ENCODE measurements around the gene ADTRP. TPM values are rescaled to one million over a fixed set of nuclear protein-coding genes. Genes with fewer than 3 reads are reported as not detected.

The ADTRP gene
- total RNA-seq, 1 experiment from 2014 or later = 0.50 TPM

GRCh38 chr6:11729076-11729475 lies 49.5 kb downstream of the ADTRP start:
- DNase-seq (ENCODE audit: low spot score) = no peak
- no peak overlapping the region for H3K4me3 Mint-ChIP-seq
- ChIA-PET CTCF (no interaction called here), POLR2A (no interaction called here)
- H3K36me3 Mint-ChIP-seq = no peaks in the 10 kb centered on the region
- no peak for ATAC-seq
- no peak overlapping the region for H3K27ac Mint-ChIP-seq
- peaks cover 6% of the 10 kb centered on the region; the same call in 1 of the 2 replicates for H3K4me1 Mint-ChIP-seq
- no peak for TF ChIP-seq ZNF232 (CRISPR knock-in tag; IDR thresholded peaks at IDR 0.05)
- TF ChIP-seq CTCF (IDR thresholded peaks at IDR 0.05) = no peak
- TF ChIP-seq, protein P1, sequence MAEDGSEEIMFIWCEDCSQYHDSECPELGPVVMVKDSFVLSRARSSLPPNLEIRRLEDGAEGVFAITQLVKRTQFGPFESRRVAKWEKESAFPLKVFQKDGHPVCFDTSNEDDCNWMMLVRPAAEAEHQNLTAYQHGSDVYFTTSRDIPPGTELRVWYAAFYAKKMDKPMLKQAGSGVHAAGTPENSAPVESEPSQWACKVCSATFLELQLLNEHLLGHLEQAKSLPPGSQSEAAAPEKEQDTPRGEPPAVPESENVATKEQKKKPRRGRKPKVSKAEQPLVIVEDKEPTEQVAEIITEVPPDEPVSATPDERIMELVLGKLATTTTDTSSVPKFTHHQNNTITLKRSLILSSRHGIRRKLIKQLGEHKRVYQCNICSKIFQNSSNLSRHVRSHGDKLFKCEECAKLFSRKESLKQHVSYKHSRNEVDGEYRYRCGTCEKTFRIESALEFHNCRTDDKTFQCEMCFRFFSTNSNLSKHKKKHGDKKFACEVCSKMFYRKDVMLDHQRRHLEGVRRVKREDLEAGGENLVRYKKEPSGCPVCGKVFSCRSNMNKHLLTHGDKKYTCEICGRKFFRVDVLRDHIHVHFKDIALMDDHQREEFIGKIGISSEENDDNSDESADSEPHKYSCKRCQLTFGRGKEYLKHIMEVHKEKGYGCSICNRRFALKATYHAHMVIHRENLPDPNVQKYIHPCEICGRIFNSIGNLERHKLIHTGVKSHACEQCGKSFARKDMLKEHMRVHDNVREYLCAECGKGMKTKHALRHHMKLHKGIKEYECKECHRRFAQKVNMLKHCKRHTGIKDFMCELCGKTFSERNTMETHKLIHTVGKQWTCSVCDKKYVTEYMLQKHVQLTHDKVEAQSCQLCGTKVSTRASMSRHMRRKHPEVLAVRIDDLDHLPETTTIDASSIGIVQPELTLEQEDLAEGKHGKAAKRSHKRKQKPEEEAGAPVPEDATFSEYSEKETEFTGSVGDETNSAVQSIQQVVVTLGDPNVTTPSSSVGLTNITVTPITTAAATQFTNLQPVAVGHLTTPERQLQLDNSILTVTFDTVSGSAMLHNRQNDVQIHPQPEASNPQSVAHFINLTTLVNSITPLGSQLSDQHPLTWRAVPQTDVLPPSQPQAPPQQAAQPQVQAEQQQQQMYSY (CRISPR knock-in tag; IDR thresholded peaks at IDR 0.05) = no peak
- TF ChIP-seq NFE2L1 (CRISPR knock-in tag; IDR thresholded peaks at IDR 0.05) = no peak
- no peak for TF ChIP-seq TEAD1 (CRISPR knock-in tag; IDR thresholded peaks at IDR 0.05)
- TF ChIP-seq, protein P2, sequence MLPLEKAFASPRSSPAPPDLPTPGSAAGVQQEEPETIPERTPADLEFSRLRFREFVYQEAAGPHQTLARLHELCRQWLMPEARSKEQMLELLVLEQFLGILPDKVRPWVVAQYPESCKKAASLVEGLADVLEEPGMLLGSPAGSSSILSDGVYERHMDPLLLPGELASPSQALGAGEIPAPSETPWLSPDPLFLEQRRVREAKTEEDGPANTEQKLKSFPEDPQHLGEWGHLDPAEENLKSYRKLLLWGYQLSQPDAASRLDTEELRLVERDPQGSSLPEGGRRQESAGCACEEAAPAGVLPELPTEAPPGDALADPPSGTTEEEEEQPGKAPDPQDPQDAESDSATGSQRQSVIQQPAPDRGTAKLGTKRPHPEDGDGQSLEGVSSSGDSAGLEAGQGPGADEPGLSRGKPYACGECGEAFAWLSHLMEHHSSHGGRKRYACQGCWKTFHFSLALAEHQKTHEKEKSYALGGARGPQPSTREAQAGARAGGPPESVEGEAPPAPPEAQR (CRISPR knock-in tag; IDR thresholded peaks at IDR 0.05) = no peak
- no peak for TF ChIP-seq ATF1 (CRISPR knock-in tag; IDR thresholded peaks at IDR 0.05)
- no peak for TF ChIP-seq ERG (CRISPR knock-in tag; IDR thresholded peaks at IDR 0.05)
- TF ChIP-seq GABPB1 (CRISPR knock-in tag; IDR thresholded peaks at IDR 0.05) = no peak
- TF ChIP-seq FOXK1 (CRISPR knock-in tag; IDR thresholded peaks at IDR 0.05) = no peak
- no peak for TF ChIP-seq NFYB (CRISPR knock-in tag; conservative IDR thresholded peaks at IDR 0.05; ENCODE audit: low read depth)
- peaks cover 13% of the 10 kb centered on the region for H3K9me3 Mint-ChIP-seq
- no peaks in the 10 kb centered on the region for H3K27me3 Mint-ChIP-seq (ENCODE audit: low read depth)

GRCh38 chr6:11727998-11728961 lies 50.3 kb downstream of the ADTRP start:
- H3K9me3 Mint-ChIP-seq = peaks cover 13% of the 10 kb centered on the region
- H3K27me3 Mint-ChIP-seq (ENCODE audit: low read depth) = no peaks in the 10 kb centered on the region
- H3K4me1 Mint-ChIP-seq = peaks cover 6% of the 10 kb centered on the region; the same call in 1 of the 2 replicates
- H3K36me3 Mint-ChIP-seq = no peaks in the 10 kb centered on the region
- no peak for DNase-seq (ENCODE audit: low spot score)
- no peak for ATAC-seq
- no peak overlapping the region for H3K4me3 Mint-ChIP-seq
- no peak overlapping the region for H3K27ac Mint-ChIP-seq
- POLR2A ChIA-PET = no interaction called here
- CTCF ChIA-PET = interaction anchor here (0.6 kb wide), 1 partner anchor 36 kb away, joined by 3 read pairs; no protein-coding TSS in a partner anchor
- TF ChIP-seq, protein P3, sequence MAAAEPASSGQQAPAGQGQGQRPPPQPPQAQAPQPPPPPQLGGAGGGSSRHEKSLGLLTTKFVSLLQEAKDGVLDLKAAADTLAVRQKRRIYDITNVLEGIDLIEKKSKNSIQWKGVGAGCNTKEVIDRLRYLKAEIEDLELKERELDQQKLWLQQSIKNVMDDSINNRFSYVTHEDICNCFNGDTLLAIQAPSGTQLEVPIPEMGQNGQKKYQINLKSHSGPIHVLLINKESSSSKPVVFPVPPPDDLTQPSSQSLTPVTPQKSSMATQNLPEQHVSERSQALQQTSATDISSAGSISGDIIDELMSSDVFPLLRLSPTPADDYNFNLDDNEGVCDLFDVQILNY (CRISPR knock-in tag; IDR thresholded peaks at IDR 0.05) = no peak
- TF ChIP-seq, protein P4, sequence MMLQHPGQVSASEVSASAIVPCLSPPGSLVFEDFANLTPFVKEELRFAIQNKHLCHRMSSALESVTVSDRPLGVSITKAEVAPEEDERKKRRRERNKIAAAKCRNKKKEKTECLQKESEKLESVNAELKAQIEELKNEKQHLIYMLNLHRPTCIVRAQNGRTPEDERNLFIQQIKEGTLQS (CRISPR knock-in tag; conservative IDR thresholded peaks at IDR 0.05) = no peak
- TF ChIP-seq RELA (CRISPR knock-in tag; IDR thresholded peaks at IDR 0.05; ENCODE audit: borderline replicate concordance) (no peak), ZNF138 (CRISPR knock-in tag; conservative IDR thresholded peaks at IDR 0.05) (no peak), TEAD4 (CRISPR knock-in tag; IDR thresholded peaks at IDR 0.05) (no peak), ESRRA (CRISPR knock-in tag; IDR thresholded peaks at IDR 0.05; ENCODE audit: borderline replicate concordance) (no peak), MLX (CRISPR knock-in tag; IDR thresholded peaks at IDR 0.05) (no peak), GABPB1 (CRISPR knock-in tag; IDR thresholded peaks at IDR 0.05) (no peak)
- TF ChIP-seq, protein P5, sequence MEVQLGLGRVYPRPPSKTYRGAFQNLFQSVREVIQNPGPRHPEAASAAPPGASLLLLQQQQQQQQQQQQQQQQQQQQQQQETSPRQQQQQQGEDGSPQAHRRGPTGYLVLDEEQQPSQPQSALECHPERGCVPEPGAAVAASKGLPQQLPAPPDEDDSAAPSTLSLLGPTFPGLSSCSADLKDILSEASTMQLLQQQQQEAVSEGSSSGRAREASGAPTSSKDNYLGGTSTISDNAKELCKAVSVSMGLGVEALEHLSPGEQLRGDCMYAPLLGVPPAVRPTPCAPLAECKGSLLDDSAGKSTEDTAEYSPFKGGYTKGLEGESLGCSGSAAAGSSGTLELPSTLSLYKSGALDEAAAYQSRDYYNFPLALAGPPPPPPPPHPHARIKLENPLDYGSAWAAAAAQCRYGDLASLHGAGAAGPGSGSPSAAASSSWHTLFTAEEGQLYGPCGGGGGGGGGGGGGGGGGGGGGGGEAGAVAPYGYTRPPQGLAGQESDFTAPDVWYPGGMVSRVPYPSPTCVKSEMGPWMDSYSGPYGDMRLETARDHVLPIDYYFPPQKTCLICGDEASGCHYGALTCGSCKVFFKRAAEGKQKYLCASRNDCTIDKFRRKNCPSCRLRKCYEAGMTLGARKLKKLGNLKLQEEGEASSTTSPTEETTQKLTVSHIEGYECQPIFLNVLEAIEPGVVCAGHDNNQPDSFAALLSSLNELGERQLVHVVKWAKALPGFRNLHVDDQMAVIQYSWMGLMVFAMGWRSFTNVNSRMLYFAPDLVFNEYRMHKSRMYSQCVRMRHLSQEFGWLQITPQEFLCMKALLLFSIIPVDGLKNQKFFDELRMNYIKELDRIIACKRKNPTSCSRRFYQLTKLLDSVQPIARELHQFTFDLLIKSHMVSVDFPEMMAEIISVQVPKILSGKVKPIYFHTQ (CRISPR knock-in tag; IDR thresholded peaks at IDR 0.05) = no peak
